Osteoblast (primary cell): Measurements from ENCODE around the gene POLR1E. TPM values are rescaled to one million over a fixed set of nuclear protein-coding genes. Genes with fewer than 3 reads are reported as not detected.

Source experiments
- DNase-seq: peaks from one replicate; pipeline ENCODE4 v3.0.0; 2011; ENCODE audit warnings: low spot score, mixed read lengths; ENCODE audit not compliant: insufficient read length; ENCODE audit errors: missing footprints
- H2AFZ ChIP-seq: 2 replicates; pipeline ENCODE4 v1.6.0; 2011; ENCODE audit warnings: mild to moderate bottlenecking, low read length
- H3K27ac ChIP-seq: 2 replicates; pipeline ENCODE4 v1.5.1; 2011; ENCODE audit warnings: mild to moderate bottlenecking, low read depth, low read length, moderate library complexity
- H3K27me3 ChIP-seq: 2 replicates; pipeline ENCODE4 v1.6.0; 2012; ENCODE audit warnings: mild to moderate bottlenecking, control low read depth, inconsistent platforms, low read length, moderate library complexity; ENCODE audit not compliant: insufficient read depth
- H3K36me3 ChIP-seq: 2 replicates; pipeline ENCODE4 v1.5.1; 2011; ENCODE audit warnings: mild to moderate bottlenecking, low read length, control low read depth, moderate library complexity; ENCODE audit not compliant: insufficient read depth
- H3K4me1 ChIP-seq: 2 replicates; pipeline ENCODE4 v1.5.1; 2011; ENCODE audit warnings: mild to moderate bottlenecking, low read length, control low read depth, moderate library complexity; ENCODE audit not compliant: insufficient read depth
- H3K4me2 ChIP-seq: 2 replicates; pipeline ENCODE4 v1.6.0; 2011; ENCODE audit warnings: mild to moderate bottlenecking, low read length; ENCODE audit not compliant: insufficient read depth
- H3K4me3 ChIP-seq: fragments of 200-600 bp; sonication (generic); 3 replicates; pipeline ENCODE4 v1.5.1; 2012; ENCODE audit warnings: mild to moderate bottlenecking, low read length, inconsistent platforms; ENCODE audit not compliant: insufficient read depth
- H3K79me2 ChIP-seq: 2 replicates; pipeline ENCODE4 v1.6.0; 2012; ENCODE audit warnings: mild to moderate bottlenecking, low read length, control low read depth, inconsistent platforms; ENCODE audit not compliant: insufficient read depth
- H3K9me3 ChIP-seq: 2 replicates; pipeline ENCODE4 v1.5.1; 2011; ENCODE audit warnings: low read depth, low read length, control low read depth
- H4K20me1 ChIP-seq: 2 replicates; pipeline ENCODE4 v1.6.0; 2012; ENCODE audit warnings: mild to moderate bottlenecking, low read length, control low read depth; ENCODE audit not compliant: insufficient read depth
- CTCF ChIP-seq: IDR thresholded peaks from 2 replicates; pipeline ENCODE4 v1.5.1; 2011; ENCODE audit warnings: mild to moderate bottlenecking, low read depth, low read length, moderate library complexity; ENCODE audit errors: extremely low read depth
- total RNA-seq: library from RNA; depleted of rRNA; stranded (reverse); fragments of >200 nt; gene quantifications from 2 replicates; pipeline ENCODE4 v1.2.3, GENCODE V29; 2012

Gene POLR1E
- total RNA-seq, 1 donor, result 33.3 TPM

DNA sequence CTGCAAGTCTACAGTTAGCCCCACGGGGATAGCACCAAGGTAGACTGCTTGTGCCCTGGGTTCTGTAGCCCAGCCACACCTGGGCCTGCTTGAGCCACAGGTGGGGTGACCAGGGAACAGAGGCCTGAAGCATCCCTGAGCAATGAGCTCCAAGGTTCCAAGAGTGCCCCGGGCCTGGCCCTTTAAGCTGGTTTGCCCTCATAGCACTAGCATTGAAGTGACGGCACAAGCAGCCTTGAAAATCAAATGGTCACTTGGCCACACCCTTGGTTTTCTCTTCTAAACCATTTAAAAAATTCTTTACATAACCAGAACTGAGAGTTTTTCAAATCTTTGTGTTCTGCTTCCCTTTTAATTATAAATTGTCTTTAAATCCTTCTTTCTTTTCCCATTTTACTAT is 65.7 kb downstream of the POLR1E start:
- H2AFZ ChIP-seq, result no peak overlapping the region
- no peaks in the 10 kb centered on the region for H3K36me3 ChIP-seq
- H4K20me1 ChIP-seq, result peaks cover 22% of the 10 kb centered on the region
- H3K27me3 ChIP-seq, result no peaks in the 10 kb centered on the region
- no peak overlapping the region for H3K4me3 ChIP-seq
- no peak overlapping the region for H3K4me2 ChIP-seq
- H3K9me3 ChIP-seq, result no peaks in the 10 kb centered on the region
- H3K4me1 ChIP-seq, result peaks cover 8% of the 10 kb centered on the region
- H3K79me2 ChIP-seq, result no peaks in the 10 kb centered on the region
- DNase-seq, result no peak
- no peak overlapping the region for H3K27ac ChIP-seq
- no peak for TF ChIP-seq CTCF

DNA sequence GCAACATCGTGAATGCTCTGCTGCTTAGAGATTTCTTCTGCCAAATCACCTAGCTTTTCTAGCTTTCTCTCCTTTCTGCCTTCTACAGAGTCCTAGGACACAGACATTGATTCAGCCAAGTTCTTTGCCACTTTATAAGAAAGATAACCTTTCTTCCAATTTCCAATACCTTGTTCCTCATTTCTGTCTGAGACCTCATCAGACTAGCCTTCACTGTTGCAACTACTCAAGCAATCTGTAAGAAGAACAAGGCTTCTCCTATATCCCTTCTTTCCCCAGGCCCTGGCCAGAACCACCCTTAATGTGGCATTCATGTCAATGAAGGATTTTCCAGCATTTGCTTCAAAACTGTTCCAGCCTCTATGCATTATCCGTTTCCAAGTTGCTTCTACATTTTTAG is 66.1 kb downstream of the POLR1E start:
- Histone ChIP-seq H3K4me1 (peaks cover 8% of the 10 kb centered on the region), H2AFZ (no peak overlapping the region), H3K36me3 (no peaks in the 10 kb centered on the region), H3K27me3 (no peaks in the 10 kb centered on the region), H3K4me2 (no peak overlapping the region), H3K27ac (no peak overlapping the region), H3K9me3 (no peaks in the 10 kb centered on the region), H3K79me2 (no peaks in the 10 kb centered on the region), H4K20me1 (peaks cover 22% of the 10 kb centered on the region), H3K4me3 (no peak overlapping the region)
- no peak for TF ChIP-seq CTCF
- DNase-seq, result no peak

Other genes with a start within 250 kb of the POLR1E start
- gene GRHPR, start 63.3 kb upstream of the POLR1E start, total RNA-seq, result 149 and 165 TPM in 2 replicates
- 10.9 and 11.6 TPM in 2 replicates for gene ZBTB5, start 20.5 kb upstream of the POLR1E start, total RNA-seq
- 27.7 and 28.6 TPM in 2 replicates for gene FBXO10, start 90.4 kb downstream of the POLR1E start, total RNA-seq
- 69.5 and 72.4 TPM in 2 replicates for gene TOMM5, start 106.6 kb downstream of the POLR1E start, total RNA-seq
- gene FRMPD1, start 165.0 kb downstream of the POLR1E start, total RNA-seq, result not detected in 2 replicates